Endothelial cell of umbilical vein (primary cell): ENCODE results near the gene CFAP20. TPM values are rescaled to one million over a fixed set of nuclear protein-coding genes. Genes with fewer than 3 reads are reported as not detected.
"Not testable (repeated sequence)": the region's sequence is repeated elsewhere in the genome, so short reads cannot be mapped to it uniquely, and the experiment has no call there.

Experiments
- BruUV-seq: library from RNA; stranded (reverse); fragments of 400-500 nt; replicated peaks from 2 replicates; lab custom pipeline; 2021; lab: Mats Ljungman, UMichigan
- CTCF ChIA-PET: fragments of 300-600, 350-600 bp; sonication (Branson Sonifier 250); formaldehyde crosslinking; loops from one replicate; lab custom pipeline; 2021; ENCODE audit warnings: antibody characterized with exemption, inconsistent platforms; lab: Charles Lee
- POLR2A ChIA-PET: fragments of 300-600, 350-600 bp; sonication (Branson Sonifier 250); formaldehyde crosslinking; loops from one replicate; lab custom pipeline; 2021; ENCODE audit warnings: antibody characterized with exemption, inconsistent platforms; lab: Charles Lee
- DNase-seq: peaks from one replicate; pipeline ENCODE4 v3.0.0-alpha.2; 2011; ENCODE audit warnings: low read depth, low spot score
- FAIRE-seq: peaks from 2 replicates; lab custom pipeline; 2011; peaks lifted over from hg19 to GRCh38; lab: Jason Lieb, UNC
- H2AFZ ChIP-seq: 2 replicates; pipeline ENCODE4 v1.6.0; 2012; ENCODE audit warnings: low read depth, low read length, control low read depth, inconsistent platforms
- H3K27ac ChIP-seq: 2 replicates; pipeline ENCODE4 v1.5.1; 2011; ENCODE audit warnings: low read depth, mild to moderate bottlenecking, control low read depth, low read length, moderate library complexity; ENCODE audit not compliant: insufficient read depth
- H3K27me3 ChIP-seq, 2 experiments: 2 replicates each; pipeline versions ENCODE4 v1.6.0 to v1.6.1; 2011; ENCODE audit warnings: low read length in 2 of 2, mixed read lengths in 1 of 2; ENCODE audit not compliant: control insufficient read depth in 2 of 2, insufficient read depth in 2 of 2
- H3K36me3 ChIP-seq, 2 experiments: 2 replicates in 1 of 2; 3 replicates in 1 of 2; pipeline ENCODE4 v1.5.1; 2011; ENCODE audit warnings: low read length in 2 of 2, mild to moderate bottlenecking in 1 of 2, moderate library complexity in 1 of 2; ENCODE audit not compliant: control insufficient read depth in 2 of 2, insufficient read depth in 2 of 2; ENCODE audit errors: extremely low read depth in 1 of 2
- H3K4me1 ChIP-seq: 3 replicates; pipeline ENCODE4 v1.5.1; 2011; ENCODE audit warnings: mild to moderate bottlenecking, low read length; ENCODE audit not compliant: control insufficient read depth, insufficient read depth; ENCODE audit errors: extremely low read depth
- H3K4me2 ChIP-seq: 2 replicates; pipeline ENCODE4 v1.6.1; 2011; ENCODE audit warnings: low read length, control low read depth, mixed read lengths; ENCODE audit not compliant: insufficient read depth
- H3K4me3 ChIP-seq, 3 experiments: fragments of 200-600 bp in 1 of 3; sonication (generic), shearing (Covaris generic) in 1 of 3; replicated peaks in 1 of 3; 2 replicates each; pipeline ENCODE4 v1.5.1; 2011 to 2016; ENCODE audit warnings: control low read depth in 3 of 3, low read length in 3 of 3, mild to moderate bottlenecking in 2 of 3, inconsistent platforms in 1 of 3, low read depth in 1 of 3, moderate library complexity in 1 of 3; ENCODE audit not compliant: insufficient read depth in 1 of 3
- H3K79me2 ChIP-seq: 2 replicates; pipeline ENCODE4 v1.6.0; 2012; ENCODE audit warnings: low read length, inconsistent platforms; ENCODE audit not compliant: control insufficient read depth, insufficient read depth
- H3K9ac ChIP-seq: replicated peaks from 2 replicates; pipeline ENCODE3; 2011; ENCODE audit warnings: low read length, control low read depth; ENCODE audit not compliant: insufficient read depth; ENCODE audit errors: extremely low read depth
- H3K9me1 ChIP-seq: replicated peaks from 3 replicates; pipeline ENCODE4 v1.6.0; 2011; ENCODE audit warnings: mild to moderate bottlenecking, low read length; ENCODE audit not compliant: control insufficient read depth, insufficient read depth; ENCODE audit errors: extremely low read depth
- H3K9me3 ChIP-seq: replicated peaks from 2 replicates; pipeline ENCODE4 v1.5.1; 2012; ENCODE audit warnings: low read length, inconsistent platforms; ENCODE audit not compliant: control insufficient read depth, insufficient read depth
- H4K20me1 ChIP-seq: replicated peaks from 2 replicates; pipeline ENCODE3; 2011; ENCODE audit warnings: mild to moderate bottlenecking, low read length; ENCODE audit not compliant: control insufficient read depth, insufficient read depth; ENCODE audit errors: extremely low read depth
- CTCF ChIP-seq, 2 donors: IDR thresholded peaks; 1 replicate in 1 of 2; 2 replicates in 1 of 2; pipeline ENCODE4 v1.5.1; 2011; ENCODE audit warnings: low read length in 2 of 2, mild to moderate bottlenecking in 2 of 2, moderate library complexity in 2 of 2, control low read depth in 1 of 2, inconsistent platforms in 1 of 2, low read depth in 1 of 2; ENCODE audit not compliant: insufficient read depth in 1 of 2; ENCODE audit errors: extremely low read depth in 1 of 2
- dilution Hi-C: fragments of 300-500 bp; cut with MboI; formaldehyde crosslinking; loops from one replicate; pipeline ENCODE4 v1.15.0; 2019; ENCODE audit warnings: low sequenced_read_pairs; ENCODE audit not compliant: extremely low pct_ligation_motif_present
- intact Hi-C: fragments of 100-400 bp; cut with micrococcal nuclease; formaldehyde crosslinking; loops from one replicate; pipeline ENCODE4 v1.10.0; 2022
- polyA plus RNA-seq, 4 experiments: library from polyadenylated mRNA; depleted of rRNA in 3 of 4; stranded (reverse) in 3 of 4; unstranded in 1 of 4; fragments of >200 nt; gene quantifications; 2 replicates each; pipeline versions ENCODE4 v1.2.1 to v1.2.3, GENCODE V29; 2011 to 2012; ENCODE audit warnings: missing spikeins in 1 of 4
- total RNA-seq: library from RNA; stranded (reverse); gene quantifications from 2 replicates; pipeline ENCODE4 v1.2.3, GENCODE V29; 2021

The CFAP20 gene
- total and polyA plus RNA-seq, 2 donors (not counting 3 experiments of a cell fraction or from before 2014, with no cell fraction given) = 44.7 to 70.9 TPM

- FAIRE-seq (no peak), DNase-seq (no peak)
- dilution Hi-C loops (no loop called here), intact Hi-C loops (no loop called here)
- ChIA-PET POLR2A (no interaction called here), CTCF (interaction anchor here (0.7 to 1.5 kb wide), 3 partner anchors 15 to 40 kb away, joined by 3 to 6 read pairs (median 4); no protein-coding TSS in a partner anchor)
- H3K79me2 ChIP-seq = no peaks in the 10 kb centered on the region
- H3K27me3 ChIP-seq = no peaks in the 10 kb centered on the region
- no peak overlapping the region for H2AFZ ChIP-seq
- no peaks in the 10 kb centered on the region for H3K9me3 ChIP-seq
- H3K9me1 ChIP-seq = no peaks in the 10 kb centered on the region
- H3K4me3 ChIP-seq = no peak overlapping the region
- no peak overlapping the region for H3K4me2 ChIP-seq
- BruUV-seq = no TSS peak
- no peak for TF ChIP-seq CTCF (IDR thresholded peaks at IDR 0.05; ENCODE audit: extremely low read depth in 1 of 2, insufficient read depth in 1 of 2, low read depth in 1 of 2, low read length in 2 of 2)
- no peaks in the 10 kb centered on the region for H3K36me3 ChIP-seq
- no peak overlapping the region for H3K9ac ChIP-seq
- H3K27ac ChIP-seq = no peak overlapping the region
- H4K20me1 ChIP-seq = no peaks in the 10 kb centered on the region
- peaks cover 22% of the 10 kb centered on the region for H3K4me1 ChIP-seq
Measured at GRCh38 chr16:58082381-58082780, 46.8 kb downstream of the CFAP20 start.

GRCh38 chr16:58080657-58081056 is 48.5 kb downstream of the CFAP20 start:
- H3K27me3 ChIP-seq, H3K9me1 ChIP-seq, H3K4me3 ChIP-seq, H2AFZ ChIP-seq, H3K9me3 ChIP-seq, H3K4me2 ChIP-seq, H4K20me1 ChIP-seq, CTCF ChIA-PET, H3K36me3 ChIP-seq, DNase-seq, dilution Hi-C loops, FAIRE-seq, POLR2A ChIA-PET, H3K79me2 ChIP-seq, H3K27ac ChIP-seq, H3K9ac ChIP-seq, BruUV-seq: not testable (repeated sequence)
- H3K4me1 ChIP-seq = peaks cover 22% of the 10 kb centered on the region
- intact Hi-C loops = loop anchor here (1.0 to 2.0 kb wide), 3 partner anchors 18 to 54 kb away; no protein-coding TSS in a partner anchor
